GM06990 (cell line): ENCODE measurements around the gene CEP128.

ENCODE experiments used
- DNase-seq: peaks from one replicate; pipeline ENCODE4 v3.0.0-alpha.2; 2011; ENCODE audit not compliant: insufficient read length; ENCODE audit errors: extremely low read depth
- H3K27me3 ChIP-seq: replicated peaks from 2 replicates; pipeline ENCODE4 v1.6.0; 2011; ENCODE audit warnings: low read length; ENCODE audit not compliant: control insufficient read depth, insufficient read depth
- H3K36me3 ChIP-seq: 2 replicates; pipeline ENCODE4 v1.5.1; 2011; ENCODE audit warnings: low read length; ENCODE audit not compliant: control insufficient read depth, insufficient read depth
- H3K4me3 ChIP-seq: replicated peaks from 2 replicates; pipeline ENCODE4 v1.5.1; 2011; ENCODE audit warnings: low read depth, mild to moderate bottlenecking, control low read depth, low read length
- TF ChIP-seq, protein P1 (sequence below): IDR thresholded peaks from 2 replicates; pipeline ENCODE4 v1.5.1; 2011; ENCODE audit warnings: low read length, control low read depth, mild to moderate bottlenecking, inconsistent platforms; ENCODE audit not compliant: insufficient read depth, poor library complexity, severe bottlenecking

The CEP128 gene

DNA sequence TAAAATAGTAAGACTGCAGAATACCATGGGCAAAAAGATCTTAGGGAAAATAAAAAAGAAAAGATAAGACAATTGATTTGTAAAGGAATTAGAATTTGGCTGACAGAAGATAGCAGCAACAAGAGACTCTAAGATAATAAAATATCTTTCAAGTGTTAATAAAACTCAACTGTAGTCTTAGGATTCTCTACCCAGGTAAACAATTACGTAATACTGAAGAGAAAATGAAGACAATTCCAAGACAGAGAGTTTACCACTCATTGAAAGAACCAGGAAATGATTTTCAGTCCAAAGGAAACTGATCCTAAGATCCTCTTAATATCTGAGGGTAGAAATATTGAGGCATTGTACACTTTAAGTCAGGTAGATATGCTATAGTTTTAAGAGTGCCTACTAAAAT lies 321.1 kb downstream of the CEP128 start:
- H3K4me3 ChIP-seq: no peak overlapping the region
- DNase-seq: no peak
- TF ChIP-seq, protein P1, sequence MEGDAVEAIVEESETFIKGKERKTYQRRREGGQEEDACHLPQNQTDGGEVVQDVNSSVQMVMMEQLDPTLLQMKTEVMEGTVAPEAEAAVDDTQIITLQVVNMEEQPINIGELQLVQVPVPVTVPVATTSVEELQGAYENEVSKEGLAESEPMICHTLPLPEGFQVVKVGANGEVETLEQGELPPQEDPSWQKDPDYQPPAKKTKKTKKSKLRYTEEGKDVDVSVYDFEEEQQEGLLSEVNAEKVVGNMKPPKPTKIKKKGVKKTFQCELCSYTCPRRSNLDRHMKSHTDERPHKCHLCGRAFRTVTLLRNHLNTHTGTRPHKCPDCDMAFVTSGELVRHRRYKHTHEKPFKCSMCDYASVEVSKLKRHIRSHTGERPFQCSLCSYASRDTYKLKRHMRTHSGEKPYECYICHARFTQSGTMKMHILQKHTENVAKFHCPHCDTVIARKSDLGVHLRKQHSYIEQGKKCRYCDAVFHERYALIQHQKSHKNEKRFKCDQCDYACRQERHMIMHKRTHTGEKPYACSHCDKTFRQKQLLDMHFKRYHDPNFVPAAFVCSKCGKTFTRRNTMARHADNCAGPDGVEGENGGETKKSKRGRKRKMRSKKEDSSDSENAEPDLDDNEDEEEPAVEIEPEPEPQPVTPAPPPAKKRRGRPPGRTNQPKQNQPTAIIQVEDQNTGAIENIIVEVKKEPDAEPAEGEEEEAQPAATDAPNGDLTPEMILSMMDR: no peak
- H3K27me3 ChIP-seq: no peaks in the 10 kb centered on the region
- H3K36me3 ChIP-seq: no peaks in the 10 kb centered on the region

DNA sequence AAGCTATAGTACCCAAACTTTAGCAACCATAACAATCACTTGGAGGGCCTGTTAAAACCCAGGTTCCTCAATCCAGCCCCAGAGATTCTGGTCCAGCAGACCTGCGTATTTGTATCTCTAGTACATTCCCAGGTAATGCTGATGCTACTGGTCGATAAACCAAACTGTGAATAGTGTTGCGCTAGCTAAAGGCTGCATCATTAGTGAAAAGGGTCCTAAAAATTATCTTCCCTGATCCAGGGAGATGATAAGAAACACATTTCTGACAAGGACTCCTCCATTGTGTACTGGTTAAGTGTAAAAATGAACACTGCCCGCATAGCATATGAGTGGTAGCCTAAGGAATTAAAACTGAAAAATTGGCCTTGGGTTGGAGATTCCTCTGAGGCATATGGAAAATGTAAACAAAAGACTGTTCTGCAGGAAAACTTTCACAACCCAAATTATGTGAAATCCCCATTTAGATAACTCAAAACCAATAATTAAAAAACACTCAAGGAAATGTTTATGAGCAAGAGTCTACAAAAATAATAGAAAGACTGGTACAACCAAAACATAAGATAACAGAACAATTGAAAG lies 322.7 kb downstream of the CEP128 start:
- Histone ChIP-seq H3K4me3 (no peak overlapping the region), H3K27me3 (no peaks in the 10 kb centered on the region), H3K36me3 (no peaks in the 10 kb centered on the region)
- TF ChIP-seq, protein P1: no peak
- no peak for DNase-seq

- Histone ChIP-seq H3K4me3 (no peak overlapping the region), H3K36me3 (no peaks in the 10 kb centered on the region), H3K27me3 (no peaks in the 10 kb centered on the region)
- TF ChIP-seq, protein P1: no peak
- DNase-seq: peak; percentile 4
Measured at GRCh38 chr14:80615831-80616230, 325.7 kb downstream of the CEP128 start.

DNA sequence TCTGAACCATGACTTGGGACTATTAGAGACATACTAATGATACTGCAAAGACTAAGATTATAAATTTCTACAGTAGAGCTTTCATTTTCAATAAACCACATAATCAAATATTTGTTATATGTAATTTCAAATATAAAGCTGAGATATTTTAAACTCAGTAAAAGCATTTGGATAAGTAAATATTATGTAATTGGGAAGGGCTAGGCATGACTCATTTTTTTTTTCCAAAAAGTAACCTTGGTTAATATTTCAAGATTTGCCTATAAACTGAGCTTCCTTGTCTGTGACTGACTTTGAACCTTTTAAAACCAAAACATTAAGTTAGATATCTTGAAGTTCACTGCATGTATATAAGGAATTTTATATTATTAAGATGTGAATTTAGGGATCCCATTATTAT lies 332.5 kb downstream of the CEP128 start:
- no peaks in the 10 kb centered on the region for H3K36me3 ChIP-seq
- no peak overlapping the region for H3K4me3 ChIP-seq
- TF ChIP-seq, protein P1: no peak
- H3K27me3 ChIP-seq: no peaks in the 10 kb centered on the region
- no peak for DNase-seq

- H3K4me3 ChIP-seq: no peak overlapping the region
- TF ChIP-seq, protein P1: no peak
- H3K27me3 ChIP-seq: no peaks in the 10 kb centered on the region
- DNase-seq: no peak
- no peaks in the 10 kb centered on the region for H3K36me3 ChIP-seq
Measured at GRCh38 chr14:80608563-80608962, 333.0 kb downstream of the CEP128 start.
